Measurements from ENCODE around the gene RAD52. TPM values are rescaled to one million over a fixed set of nuclear protein-coding genes. Genes with fewer than 3 reads are reported as not detected.
"Not testable (repeated sequence)": the region's sequence is repeated elsewhere in the genome, so short reads cannot be mapped to it uniquely, and the experiment has no call there.

Gene RAD52
- polyA plus RNA-seq, 4 donors: 3.2 to 28.1 (median 10.3) TPM

DNA sequence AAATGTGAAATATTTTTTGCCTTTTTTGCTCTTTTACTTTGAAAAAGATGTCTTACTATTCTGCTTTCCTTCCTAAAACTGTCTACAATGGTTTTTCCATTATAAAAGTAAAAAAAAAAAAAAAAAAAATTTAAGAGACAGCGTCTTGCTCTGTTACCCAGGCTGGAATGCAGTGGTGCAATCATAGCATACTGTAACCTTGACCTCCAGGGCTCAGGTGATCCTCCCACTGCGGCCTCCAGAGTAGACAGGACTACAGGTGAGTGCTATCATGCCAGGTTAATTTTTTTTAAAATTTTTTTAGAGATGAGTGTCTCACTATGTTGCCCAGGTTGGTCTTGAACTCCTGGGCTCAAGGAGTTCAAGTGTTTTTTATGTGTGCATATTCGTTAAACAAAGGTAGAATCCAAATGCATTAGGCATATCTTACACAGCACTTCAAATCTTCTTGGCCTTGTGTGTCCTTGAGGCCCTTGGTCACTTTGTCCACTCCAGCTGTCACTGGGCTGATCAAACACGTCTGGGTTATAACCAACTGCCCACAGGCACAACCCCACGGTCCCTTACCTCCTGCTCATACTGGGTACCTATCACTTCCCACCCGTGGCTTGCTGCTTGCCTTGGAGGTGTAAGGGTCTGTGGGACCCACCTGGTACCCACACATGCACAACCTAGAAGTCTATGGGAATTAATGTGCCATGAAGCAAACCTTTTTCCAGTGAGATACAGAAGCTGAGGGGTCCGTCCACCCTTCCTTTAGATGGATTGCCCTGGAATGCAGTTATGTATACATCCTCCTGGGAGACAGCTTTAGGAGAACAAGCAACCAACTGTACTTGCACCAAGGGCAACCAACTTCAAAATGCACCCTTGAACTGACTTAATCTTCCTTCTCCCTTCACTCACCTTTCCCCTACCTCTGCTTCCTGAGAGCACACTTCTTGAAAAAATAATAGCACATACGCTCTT is 12.8 kb downstream of the RAD52 start:
- H3K27me3 ChIP-seq (ENCODE audit: control insufficient read depth in 3 of 3, insufficient read depth in 3 of 3, low read length in 3 of 3): no peaks in the 10 kb centered on the region
- 87 to 91% (median 88%) methylated on average over 8 of the region's 8 CpGs for WGBS, 3 donors
- no peak for FAIRE-seq
- no peak overlapping the region for H3K4me3 ChIP-seq (ENCODE audit: low read depth in 1 of 3, low read length in 3 of 3)
- no peak for DNase-seq
- peaks cover 0 to 36% (median 3%) of the 10 kb centered on the region in 3 donors for H3K36me3 ChIP-seq (ENCODE audit: control insufficient read depth in 3 of 3, insufficient read depth in 2 of 3, low read depth in 1 of 3, low read length in 3 of 3)
- H3K9me3 ChIP-seq (ENCODE audit: control insufficient read depth in 2 of 2, insufficient read depth in 1 of 2, low read depth in 1 of 2, low read length in 1 of 2): no peaks in the 10 kb centered on the region
- H3K4me1 ChIP-seq (ENCODE audit: control insufficient read depth in 3 of 3, insufficient read depth in 2 of 3, low read depth in 1 of 3, low read length in 2 of 3): no peaks in the 10 kb centered on the region
- H3K27ac ChIP-seq (ENCODE audit: low read depth in 1 of 3, low read length in 2 of 3): no peak overlapping the region

DNA sequence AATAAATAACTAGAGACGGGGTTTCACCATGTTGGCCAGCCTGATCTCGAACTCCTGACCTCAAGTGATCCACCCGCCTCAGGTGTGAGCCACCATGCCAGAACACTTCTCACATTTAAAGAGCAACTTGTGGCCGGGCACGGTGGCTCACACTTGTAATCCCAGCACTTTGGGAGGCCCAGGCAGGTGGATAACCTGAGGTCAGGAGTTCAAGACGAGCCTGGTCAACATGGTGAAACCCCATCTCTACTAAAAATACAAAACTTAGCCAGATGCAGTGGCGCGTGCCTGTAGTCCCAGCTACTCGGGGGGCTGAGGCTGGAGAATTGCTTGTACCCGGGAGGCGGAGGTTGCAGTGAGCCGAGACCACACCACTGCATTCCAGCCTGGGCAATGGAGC is 13.6 kb downstream of the RAD52 start:
- 94 to 97% (median 97%) methylated on average over 12 of the region's 12 CpGs for WGBS, 3 donors

DNA sequence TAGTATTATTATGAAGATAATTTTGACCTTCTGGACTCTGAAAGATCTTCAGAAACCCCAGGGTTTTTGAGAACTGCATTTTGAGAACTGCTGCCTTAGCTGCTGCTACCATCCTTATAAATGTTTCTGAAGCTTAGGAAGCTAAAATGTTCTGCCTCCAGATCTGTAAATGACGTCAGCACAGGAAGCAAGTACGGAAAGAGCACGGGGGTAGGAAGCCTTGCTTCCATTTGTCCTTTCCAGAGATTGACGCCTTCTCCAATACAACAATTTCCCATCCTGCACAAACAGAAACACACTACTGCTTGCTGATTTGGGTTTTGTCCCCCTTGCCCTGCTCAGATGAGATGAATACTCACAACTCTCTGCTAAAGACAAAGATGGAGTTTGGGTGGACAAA is 17.9 kb downstream of the RAD52 start:
- no peak for FAIRE-seq
- no peak overlapping the region for H3K4me3 ChIP-seq (ENCODE audit: low read depth in 1 of 3, low read length in 3 of 3)
- DNase-seq: no peak
- WGBS, 3 donors: 89 to 97% (median 94%) methylated on average over 4 of the region's 4 CpGs
- peaks cover 10 to 58% (median 12%) of the 10 kb centered on the region in 3 donors for H3K36me3 ChIP-seq (ENCODE audit: control insufficient read depth in 3 of 3, insufficient read depth in 2 of 3, low read depth in 1 of 3, low read length in 3 of 3)
- H3K9me3 ChIP-seq (ENCODE audit: control insufficient read depth in 2 of 2, insufficient read depth in 1 of 2, low read depth in 1 of 2, low read length in 1 of 2): no peaks in the 10 kb centered on the region
- no peaks in the 10 kb centered on the region for H3K27me3 ChIP-seq (ENCODE audit: control insufficient read depth in 3 of 3, insufficient read depth in 3 of 3, low read length in 3 of 3)
- H3K27ac ChIP-seq (ENCODE audit: low read depth in 1 of 3, low read length in 2 of 3): no peak overlapping the region
- no peaks in the 10 kb centered on the region for H3K4me1 ChIP-seq (ENCODE audit: control insufficient read depth in 3 of 3, insufficient read depth in 2 of 3, low read depth in 1 of 3, low read length in 2 of 3)

More for the DNA sequence above, 13.6 kb downstream of the RAD52 start:
- not testable (repeated sequence) for FAIRE-seq; H3K27ac ChIP-seq (ENCODE audit: low read depth in 1 of 3, low read length in 2 of 3); H3K9me3 ChIP-seq (ENCODE audit: control insufficient read depth in 2 of 2, insufficient read depth in 1 of 2, low read depth in 1 of 2, low read length in 1 of 2); H3K27me3 ChIP-seq (ENCODE audit: control insufficient read depth in 3 of 3, insufficient read depth in 3 of 3, low read length in 3 of 3); DNase-seq; H3K4me1 ChIP-seq (ENCODE audit: control insufficient read depth in 3 of 3, insufficient read depth in 2 of 3, low read depth in 1 of 3, low read length in 2 of 3); H3K4me3 ChIP-seq (ENCODE audit: low read depth in 1 of 3, low read length in 3 of 3)
- peaks cover 0 to 41% (median 6%) of the 10 kb centered on the region in 3 donors for H3K36me3 ChIP-seq (ENCODE audit: control insufficient read depth in 3 of 3, insufficient read depth in 2 of 3, low read depth in 1 of 3, low read length in 3 of 3)

DNA sequence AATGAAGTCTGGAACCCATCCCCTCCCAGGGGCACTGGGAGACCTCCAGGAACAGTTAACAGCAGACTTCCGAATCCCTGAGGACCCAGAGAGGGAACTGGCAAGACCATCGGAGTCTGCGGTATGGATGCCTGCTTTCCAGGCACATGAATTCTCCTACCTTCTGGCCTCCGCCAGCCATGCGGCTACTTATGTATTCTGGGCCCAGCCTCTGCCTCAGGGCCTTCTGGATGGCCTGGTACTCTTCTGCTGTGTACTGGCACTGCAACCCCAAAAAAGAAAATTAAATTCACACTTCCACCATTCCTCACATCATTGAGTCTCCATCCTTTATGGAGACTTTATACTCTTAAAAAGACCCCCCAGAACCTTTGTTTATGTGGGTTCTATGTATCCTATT is 18.4 kb downstream of the RAD52 start:
- FAIRE-seq (no peak), DNase-seq (no peak)
- 96 to 99% (median 98%) methylated on average over 5 of the region's 5 CpGs for WGBS, 3 donors
- no peak overlapping the region for H3K4me3 ChIP-seq (ENCODE audit: low read depth in 1 of 3, low read length in 3 of 3)
- H3K27me3 ChIP-seq (ENCODE audit: control insufficient read depth in 3 of 3, insufficient read depth in 3 of 3, low read length in 3 of 3): no peaks in the 10 kb centered on the region
- H3K36me3 ChIP-seq (ENCODE audit: control insufficient read depth in 3 of 3, insufficient read depth in 2 of 3, low read depth in 1 of 3, low read length in 3 of 3): peaks cover 12 to 62% (median 16%) of the 10 kb centered on the region in 3 donors
- H3K9me3 ChIP-seq (ENCODE audit: control insufficient read depth in 2 of 2, insufficient read depth in 1 of 2, low read depth in 1 of 2, low read length in 1 of 2): no peaks in the 10 kb centered on the region
- no peak overlapping the region for H3K27ac ChIP-seq (ENCODE audit: low read depth in 1 of 3, low read length in 2 of 3)
- no peaks in the 10 kb centered on the region for H3K4me1 ChIP-seq (ENCODE audit: control insufficient read depth in 3 of 3, insufficient read depth in 2 of 3, low read depth in 1 of 3, low read length in 2 of 3)

DNA sequence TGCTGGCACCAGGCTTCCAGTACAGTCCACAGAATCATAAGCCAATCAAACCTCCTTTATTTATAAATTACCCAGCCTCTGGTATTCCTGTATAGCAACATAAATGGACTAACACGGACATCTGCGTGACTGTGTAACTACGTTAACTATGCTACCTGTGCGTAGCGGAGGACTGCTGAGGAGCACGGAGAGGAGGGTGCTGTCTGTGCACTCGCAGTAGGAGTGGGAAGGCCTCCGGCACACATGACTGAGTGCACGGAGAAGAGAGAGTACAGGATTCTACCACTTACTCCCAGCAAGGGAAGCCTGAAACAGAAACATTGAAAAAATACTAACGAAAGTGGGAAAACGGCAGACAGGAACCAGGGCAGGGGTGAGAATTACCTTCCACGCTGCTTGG is 22.9 kb downstream of the RAD52 start:
- Histone ChIP-seq H3K36me3 (ENCODE audit: control insufficient read depth in 3 of 3, insufficient read depth in 2 of 3, low read depth in 1 of 3, low read length in 3 of 3) (peaks cover 17 to 69% (median 25%) of the 10 kb centered on the region in 3 donors), H3K27ac (ENCODE audit: low read depth in 1 of 3, low read length in 2 of 3) (no peak overlapping the region), H3K9me3 (ENCODE audit: control insufficient read depth in 2 of 2, insufficient read depth in 1 of 2, low read depth in 1 of 2, low read length in 1 of 2) (no peaks in the 10 kb centered on the region), H3K4me1 (ENCODE audit: control insufficient read depth in 3 of 3, insufficient read depth in 2 of 3, low read depth in 1 of 3, low read length in 2 of 3) (no peaks in the 10 kb centered on the region), H3K27me3 (ENCODE audit: control insufficient read depth in 3 of 3, insufficient read depth in 3 of 3, low read length in 3 of 3) (no peaks in the 10 kb centered on the region), H3K4me3 (ENCODE audit: low read depth in 1 of 3, low read length in 3 of 3) (no peak overlapping the region)
- no peak for FAIRE-seq
- no peak for DNase-seq
- 88 to 89% (median 89%) methylated on average over 12 of the region's 12 CpGs for WGBS, 3 donors

DNA sequence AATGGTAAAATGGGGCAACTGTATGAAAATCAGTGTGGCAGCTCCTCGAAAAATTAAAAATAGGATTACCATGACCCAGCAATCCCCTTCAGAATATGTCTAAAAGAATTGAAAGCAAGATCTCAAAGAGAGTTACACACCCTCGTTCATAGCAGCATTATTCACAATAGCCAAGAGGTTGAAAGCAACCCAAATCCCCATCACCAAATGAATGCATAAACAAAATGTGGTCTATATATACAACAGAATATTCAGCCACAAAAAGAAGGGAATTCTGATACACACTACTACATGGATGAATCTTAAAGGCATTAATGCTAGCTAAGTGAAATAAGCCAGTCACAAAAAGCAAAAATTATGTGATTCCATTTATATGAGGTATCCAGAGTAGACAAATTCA is 27.2 kb downstream of the RAD52 start:
- H3K9me3 ChIP-seq (ENCODE audit: control insufficient read depth in 2 of 2, insufficient read depth in 1 of 2, low read depth in 1 of 2, low read length in 1 of 2): no peaks in the 10 kb centered on the region
- no peaks in the 10 kb centered on the region for H3K27me3 ChIP-seq (ENCODE audit: control insufficient read depth in 3 of 3, insufficient read depth in 3 of 3, low read length in 3 of 3)
- H3K4me3 ChIP-seq (ENCODE audit: low read depth in 1 of 3, low read length in 3 of 3): no peak overlapping the region
- FAIRE-seq: no peak
- DNase-seq: no peak
- peaks cover 12 to 62% (median 16%) of the 10 kb centered on the region in 3 donors for H3K36me3 ChIP-seq (ENCODE audit: control insufficient read depth in 3 of 3, insufficient read depth in 2 of 3, low read depth in 1 of 3, low read length in 3 of 3)
- WGBS, 3 donors: 76 to 83% (median 82%) methylated on average over 2 of the region's 2 CpGs
- no peak overlapping the region for H3K27ac ChIP-seq (ENCODE audit: low read depth in 1 of 3, low read length in 2 of 3)
- no peaks in the 10 kb centered on the region for H3K4me1 ChIP-seq (ENCODE audit: control insufficient read depth in 3 of 3, insufficient read depth in 2 of 3, low read depth in 1 of 3, low read length in 2 of 3)

DNA sequence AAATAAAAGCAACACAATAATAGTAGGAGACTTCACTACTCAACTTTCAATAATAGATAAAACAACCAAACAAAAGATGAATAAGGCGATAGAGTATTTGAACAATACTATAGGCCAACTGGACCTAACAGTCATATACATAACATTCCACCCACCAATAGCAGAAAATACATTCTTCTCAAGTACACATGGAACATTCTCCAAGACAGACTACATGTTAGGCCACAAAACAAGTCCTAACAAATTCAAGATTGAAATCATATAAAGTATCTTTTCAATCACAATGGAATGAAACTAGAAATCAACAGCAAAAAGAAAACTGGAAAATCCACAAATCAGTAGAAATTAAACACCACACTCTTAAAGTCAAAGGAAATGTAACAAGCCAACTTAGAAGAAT is 28.8 kb downstream of the RAD52 start:
- no peak overlapping the region for H3K27ac ChIP-seq (ENCODE audit: low read depth in 1 of 3, low read length in 2 of 3)
- no peak for FAIRE-seq

DNA sequence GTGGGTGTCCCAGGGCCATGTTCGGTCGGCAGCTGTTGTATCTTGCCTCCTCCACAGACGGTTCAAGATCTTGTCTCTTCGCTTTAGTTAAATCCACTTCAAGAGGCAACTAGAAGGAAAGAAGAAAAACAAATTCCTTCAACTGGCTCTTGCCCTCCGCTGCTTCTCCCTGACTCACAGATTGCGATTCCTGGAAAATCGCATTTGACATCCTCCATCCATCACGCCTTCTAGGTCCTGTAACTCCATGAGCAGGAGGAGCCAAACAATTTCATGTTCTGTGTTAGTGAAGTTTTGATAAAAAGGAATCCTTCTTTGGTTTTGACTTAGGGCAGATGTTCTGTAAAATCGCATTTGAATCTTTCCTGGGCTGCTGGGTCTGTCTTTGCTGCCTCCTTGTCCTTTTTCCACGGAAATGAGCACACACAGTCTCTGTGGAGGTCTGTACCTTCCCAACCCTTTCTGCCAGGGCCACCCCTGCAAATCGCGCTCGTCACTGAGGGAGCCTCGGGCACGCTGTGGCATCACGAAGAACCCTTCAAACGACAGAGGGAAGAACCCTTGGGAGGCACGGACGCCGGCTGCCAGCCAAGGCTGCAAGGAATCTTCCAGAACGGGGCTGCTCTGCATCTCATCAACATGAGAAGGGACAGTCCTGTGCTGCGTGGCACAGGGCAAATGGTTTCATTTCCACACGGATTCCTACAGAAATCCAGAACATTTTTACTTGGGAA is 32.6 kb downstream of the RAD52 start:
- H3K9me3 ChIP-seq (ENCODE audit: control insufficient read depth in 2 of 2, insufficient read depth in 1 of 2, low read depth in 1 of 2, low read length in 1 of 2): no peaks in the 10 kb centered on the region
- H3K27me3 ChIP-seq (ENCODE audit: control insufficient read depth in 3 of 3, insufficient read depth in 3 of 3, low read length in 3 of 3): no peaks in the 10 kb centered on the region
- H3K27ac ChIP-seq (ENCODE audit: low read depth in 1 of 3, low read length in 2 of 3): no peak overlapping the region
- peaks cover 7 to 66% (median 8%) of the 10 kb centered on the region in 3 donors for H3K36me3 ChIP-seq (ENCODE audit: control insufficient read depth in 3 of 3, insufficient read depth in 2 of 3, low read depth in 1 of 3, low read length in 3 of 3)
- FAIRE-seq: no peak
- DNase-seq: no peak
- no peak overlapping the region for H3K4me3 ChIP-seq (ENCODE audit: low read depth in 1 of 3, low read length in 3 of 3)
- WGBS, 3 donors: 88 to 95% (median 95%) methylated on average over 23 of the region's 23 CpGs
- no peaks in the 10 kb centered on the region for H3K4me1 ChIP-seq (ENCODE audit: control insufficient read depth in 3 of 3, insufficient read depth in 2 of 3, low read depth in 1 of 3, low read length in 2 of 3)

More for the DNA sequence above, 28.8 kb downstream of the RAD52 start:
- 92 to 100% (median 100%) methylated on average over 1 of the region's 1 CpG for WGBS, 3 donors
- Histone ChIP-seq H3K27me3 (ENCODE audit: control insufficient read depth in 3 of 3, insufficient read depth in 3 of 3, low read length in 3 of 3) (no peaks in the 10 kb centered on the region), H3K36me3 (ENCODE audit: control insufficient read depth in 3 of 3, insufficient read depth in 2 of 3, low read depth in 1 of 3, low read length in 3 of 3) (peaks cover 11 to 61% (median 17%) of the 10 kb centered on the region in 3 donors), H3K4me1 (ENCODE audit: control insufficient read depth in 3 of 3, insufficient read depth in 2 of 3, low read depth in 1 of 3, low read length in 2 of 3) (no peaks in the 10 kb centered on the region), H3K9me3 (ENCODE audit: control insufficient read depth in 2 of 2, insufficient read depth in 1 of 2, low read depth in 1 of 2, low read length in 1 of 2) (no peaks in the 10 kb centered on the region), H3K4me3 (ENCODE audit: low read depth in 1 of 3, low read length in 3 of 3) (no peak overlapping the region)
- DNase-seq: no peak

Data from small intestine (tissue), 7 donors.